Measurements from ENCODE around the gene LSM14B.

Gene LSM14B

GRCh38 chr20:62162765-62163484, 40.6 kb downstream of the LSM14B start:
- H3K27me3 ChIP-seq (ENCODE audit: insufficient read depth, poor library complexity, severe bottlenecking), result no peaks in the 10 kb centered on the region
- DNase-seq (ENCODE audit: low read depth in 1 of 2, low spot score in 1 of 2), result no peak
- no peak overlapping the region for H3K4me3 ChIP-seq (replicated peaks; ENCODE audit: insufficient read depth, low read length)
- TF ChIP-seq REST (IDR thresholded peaks at IDR 0.05; ENCODE audit: insufficient replicate concordance, low read depth), result no peak
- no peak for TF ChIP-seq SPI1 (IDR thresholded peaks at IDR 0.05; ENCODE audit: borderline replicate concordance, low read depth)
- no peak for TF ChIP-seq GABPA (IDR thresholded peaks at IDR 0.05; ENCODE audit: low read depth)
- no peak for TF ChIP-seq CTCF (IDR thresholded peaks at IDR 0.05; ENCODE audit: insufficient read depth, low read length)
- no peak for TF ChIP-seq POLR2AphosphoS5 (IDR thresholded peaks at IDR 0.05; ENCODE audit: low read depth)
- no peak overlapping the region for H3K27ac ChIP-seq (replicated peaks)

- TF ChIP-seq REST (IDR thresholded peaks at IDR 0.05; ENCODE audit: insufficient replicate concordance, low read depth) (no peak), POLR2AphosphoS5 (IDR thresholded peaks at IDR 0.05; ENCODE audit: low read depth) (no peak), CTCF (IDR thresholded peaks at IDR 0.05; ENCODE audit: insufficient read depth, low read length) (no peak), SPI1 (IDR thresholded peaks at IDR 0.05; ENCODE audit: borderline replicate concordance, low read depth) (no peak), GABPA (IDR thresholded peaks at IDR 0.05; ENCODE audit: low read depth) (no peak)
- Histone ChIP-seq H3K4me3 (replicated peaks; ENCODE audit: insufficient read depth, low read length) (no peak overlapping the region), H3K27ac (replicated peaks) (no peak overlapping the region), H3K27me3 (ENCODE audit: insufficient read depth, poor library complexity, severe bottlenecking) (no peaks in the 10 kb centered on the region)
- DNase-seq (ENCODE audit: low read depth in 1 of 2, low spot score in 1 of 2), result no peak
Measured at GRCh38 chr20:62163485-62163865, 41.2 kb downstream of the LSM14B start.

- Histone ChIP-seq H3K27ac (replicated peaks) (no peak overlapping the region), H3K4me3 (replicated peaks; ENCODE audit: insufficient read depth, low read length) (no peak overlapping the region), H3K27me3 (ENCODE audit: insufficient read depth, poor library complexity, severe bottlenecking) (no peaks in the 10 kb centered on the region)
- TF ChIP-seq REST (IDR thresholded peaks at IDR 0.05; ENCODE audit: insufficient replicate concordance, low read depth) (no peak), SPI1 (IDR thresholded peaks at IDR 0.05; ENCODE audit: borderline replicate concordance, low read depth) (no peak), POLR2AphosphoS5 (IDR thresholded peaks at IDR 0.05; ENCODE audit: low read depth) (no peak), CTCF (IDR thresholded peaks at IDR 0.05; ENCODE audit: insufficient read depth, low read length) (no peak), GABPA (IDR thresholded peaks at IDR 0.05; ENCODE audit: low read depth) (no peak)
- no peak for DNase-seq (ENCODE audit: low read depth in 1 of 2, low spot score in 1 of 2)
Measured at GRCh38 chr20:62163986-62164762, 41.9 kb downstream of the LSM14B start.
